Measurements from ENCODE around the gene UBL5.

Gene UBL5

DNA sequence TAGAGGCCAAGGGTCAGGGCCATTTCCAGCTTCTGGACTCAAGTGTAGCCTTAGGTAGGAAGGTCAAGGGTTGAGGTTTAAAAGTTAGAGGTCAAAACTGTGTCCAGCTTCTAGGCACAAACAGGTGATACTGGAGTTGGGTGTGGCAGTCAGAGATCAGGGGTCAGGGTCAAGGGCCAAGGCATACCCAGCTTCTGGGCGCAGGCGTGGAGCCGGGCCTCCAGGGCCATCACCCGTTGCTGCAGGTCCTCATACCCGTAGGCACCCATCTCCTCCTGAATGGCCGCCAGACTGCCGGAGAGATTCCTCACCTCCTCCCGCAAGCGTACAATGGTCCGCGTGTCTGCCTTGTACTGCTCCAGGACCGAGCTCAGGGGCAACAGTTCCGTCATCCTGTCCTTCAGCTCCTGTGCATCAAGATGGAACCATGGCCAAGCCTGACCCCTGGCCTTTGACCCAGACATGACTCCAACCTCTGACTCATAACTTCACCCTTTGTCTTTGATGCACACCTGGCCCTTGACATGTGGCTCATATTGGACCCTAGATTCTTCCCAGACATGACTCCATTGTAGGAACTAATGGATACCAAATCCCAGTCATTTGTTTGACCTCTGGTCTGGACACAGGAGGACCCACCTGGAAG lies 29.5 kb downstream of the UBL5 start:
- peaks cover 4% of the 10 kb centered on the region; the same call in 1 of the 2 replicates for H3K4me1 ChIP-seq (ENCODE audit: control insufficient read depth, low read length)
- H3K4me2 ChIP-seq (ENCODE audit: low read length), result no peak overlapping the region
- no peaks in the 10 kb centered on the region for H3K27me3 ChIP-seq (ENCODE audit: control insufficient read depth, low read length)
- no peaks in the 10 kb centered on the region for H3K9me3 ChIP-seq (ENCODE audit: control insufficient read depth, insufficient read depth, low read length)
- no peaks in the 10 kb centered on the region for H3K36me3 ChIP-seq (ENCODE audit: control insufficient read depth, low read length)
- H3K27ac ChIP-seq (ENCODE audit: low read depth, low read length), result no peak overlapping the region
- no peaks in the 10 kb centered on the region for H3K79me2 ChIP-seq (ENCODE audit: control insufficient read depth, low read length)
- no peak overlapping the region for H3K4me3 ChIP-seq (ENCODE audit: low read length)
- TF ChIP-seq EZH2phosphoT487 (IDR thresholded peaks at IDR 0.05; ENCODE audit: borderline replicate concordance, low read length), result no peak
- TF ChIP-seq, protein P1, sequence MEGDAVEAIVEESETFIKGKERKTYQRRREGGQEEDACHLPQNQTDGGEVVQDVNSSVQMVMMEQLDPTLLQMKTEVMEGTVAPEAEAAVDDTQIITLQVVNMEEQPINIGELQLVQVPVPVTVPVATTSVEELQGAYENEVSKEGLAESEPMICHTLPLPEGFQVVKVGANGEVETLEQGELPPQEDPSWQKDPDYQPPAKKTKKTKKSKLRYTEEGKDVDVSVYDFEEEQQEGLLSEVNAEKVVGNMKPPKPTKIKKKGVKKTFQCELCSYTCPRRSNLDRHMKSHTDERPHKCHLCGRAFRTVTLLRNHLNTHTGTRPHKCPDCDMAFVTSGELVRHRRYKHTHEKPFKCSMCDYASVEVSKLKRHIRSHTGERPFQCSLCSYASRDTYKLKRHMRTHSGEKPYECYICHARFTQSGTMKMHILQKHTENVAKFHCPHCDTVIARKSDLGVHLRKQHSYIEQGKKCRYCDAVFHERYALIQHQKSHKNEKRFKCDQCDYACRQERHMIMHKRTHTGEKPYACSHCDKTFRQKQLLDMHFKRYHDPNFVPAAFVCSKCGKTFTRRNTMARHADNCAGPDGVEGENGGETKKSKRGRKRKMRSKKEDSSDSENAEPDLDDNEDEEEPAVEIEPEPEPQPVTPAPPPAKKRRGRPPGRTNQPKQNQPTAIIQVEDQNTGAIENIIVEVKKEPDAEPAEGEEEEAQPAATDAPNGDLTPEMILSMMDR (IDR thresholded peaks at IDR 0.05; ENCODE audit: low read depth, low read length, poor library complexity, severe bottlenecking), result no peak
- H3F3A ChIP-seq (ENCODE audit: control insufficient read depth, insufficient read depth), result no peaks in the 10 kb centered on the region
- H3K9me2 ChIP-seq (replicated peaks; ENCODE audit: control insufficient read depth, low read length), result no peaks in the 10 kb centered on the region
- H4K20me1 ChIP-seq (ENCODE audit: control insufficient read depth, insufficient read depth, low read depth, low read length), result no peaks in the 10 kb centered on the region

DNA sequence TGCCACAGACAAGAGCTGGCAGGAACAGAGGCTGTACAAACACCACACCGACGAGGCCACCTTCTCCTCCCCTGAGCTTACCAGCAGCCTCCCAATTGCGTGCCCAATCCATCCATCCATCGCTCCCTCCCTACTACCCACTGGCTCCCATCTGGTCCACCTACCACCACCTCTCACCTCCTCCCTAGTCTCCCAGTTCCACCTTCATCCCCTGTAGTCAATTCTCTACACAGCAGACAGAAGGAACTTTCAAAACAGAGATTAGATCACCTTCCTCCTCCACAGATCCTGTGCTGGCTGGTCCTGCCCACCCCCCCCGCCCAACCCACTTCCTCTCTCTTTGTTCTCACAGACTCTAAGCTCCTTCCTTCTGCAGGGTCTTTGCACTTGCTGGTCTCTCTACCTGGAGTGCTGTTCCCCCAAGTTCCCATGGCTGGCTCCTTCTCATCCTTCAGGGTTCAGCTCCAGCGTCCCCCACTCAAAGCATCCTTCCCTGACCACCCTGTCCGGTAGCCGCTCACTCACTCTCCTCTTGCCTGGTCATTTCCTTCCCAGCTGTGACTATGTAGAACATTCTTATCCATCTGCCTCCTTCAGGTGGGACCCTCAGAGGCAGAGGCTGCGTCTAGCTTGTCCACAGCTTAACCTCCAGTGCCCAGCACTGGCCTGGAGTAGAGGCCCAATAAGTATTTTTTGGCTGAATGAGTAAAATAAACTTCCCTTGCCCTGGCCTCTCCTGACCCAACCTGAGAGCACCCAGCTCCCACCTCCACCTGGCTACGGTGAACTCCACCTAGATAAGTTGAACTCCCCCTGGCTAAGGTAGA lies 30.4 kb downstream of the UBL5 start:
- no peaks in the 10 kb centered on the region for H3K9me2 ChIP-seq (replicated peaks; ENCODE audit: control insufficient read depth, low read length)
- no peaks in the 10 kb centered on the region for H3K27me3 ChIP-seq (ENCODE audit: control insufficient read depth, low read length)
- no peaks in the 10 kb centered on the region for H4K20me1 ChIP-seq (ENCODE audit: control insufficient read depth, insufficient read depth, low read depth, low read length)
- peaks cover 4% of the 10 kb centered on the region; the same call in 1 of the 2 replicates for H3K4me1 ChIP-seq (ENCODE audit: control insufficient read depth, low read length)
- no peaks in the 10 kb centered on the region for H3K79me2 ChIP-seq (ENCODE audit: control insufficient read depth, low read length)
- H3K9me3 ChIP-seq (ENCODE audit: control insufficient read depth, insufficient read depth, low read length), result no peaks in the 10 kb centered on the region
- no peak for TF ChIP-seq EZH2phosphoT487 (IDR thresholded peaks at IDR 0.05; ENCODE audit: borderline replicate concordance, low read length)
- TF ChIP-seq, protein P1 (IDR thresholded peaks at IDR 0.05; ENCODE audit: low read depth, low read length, poor library complexity, severe bottlenecking), result no peak
- H3K4me3 ChIP-seq (ENCODE audit: low read length), result no peak overlapping the region
- H3F3A ChIP-seq (ENCODE audit: control insufficient read depth, insufficient read depth), result no peaks in the 10 kb centered on the region
- H3K4me2 ChIP-seq (ENCODE audit: low read length), result no peak overlapping the region
- H3K36me3 ChIP-seq (ENCODE audit: control insufficient read depth, low read length), result no peaks in the 10 kb centered on the region
- no peak overlapping the region for H3K27ac ChIP-seq (ENCODE audit: low read depth, low read length)

DNA sequence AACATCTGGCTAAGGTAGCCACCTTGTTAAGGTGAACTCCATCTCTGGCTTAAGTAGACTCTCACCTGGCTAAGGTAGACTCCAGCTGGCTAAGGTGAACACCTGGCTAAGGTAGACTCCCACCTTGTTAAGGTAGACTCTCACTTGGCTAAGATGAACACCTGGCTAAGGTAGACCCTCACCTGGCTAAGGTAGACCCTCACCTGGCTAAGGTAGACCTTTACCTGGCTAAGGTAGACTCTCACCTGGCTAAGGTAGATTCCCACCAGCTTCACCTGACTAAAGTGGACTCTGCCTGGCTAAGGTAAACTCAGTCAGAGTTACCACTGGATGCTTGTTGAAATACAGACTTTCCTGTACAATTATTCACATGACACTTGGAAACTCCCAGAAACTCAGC lies 31.0 kb downstream of the UBL5 start:
- Histone ChIP-seq H3K4me2 (ENCODE audit: low read length) (no peak overlapping the region), H3K27ac (ENCODE audit: low read depth, low read length) (no peak overlapping the region), H3K36me3 (ENCODE audit: control insufficient read depth, low read length) (no peaks in the 10 kb centered on the region), H3K4me3 (ENCODE audit: low read length) (no peak overlapping the region), H3F3A (ENCODE audit: control insufficient read depth, insufficient read depth) (no peaks in the 10 kb centered on the region), H3K9me2 (replicated peaks; ENCODE audit: control insufficient read depth, low read length) (no peaks in the 10 kb centered on the region), H3K4me1 (ENCODE audit: control insufficient read depth, low read length) (peaks cover 4% of the 10 kb centered on the region; the same call in 1 of the 2 replicates), H3K9me3 (ENCODE audit: control insufficient read depth, insufficient read depth, low read length) (no peaks in the 10 kb centered on the region), H3K79me2 (ENCODE audit: control insufficient read depth, low read length) (no peaks in the 10 kb centered on the region), H3K27me3 (ENCODE audit: control insufficient read depth, low read length) (no peaks in the 10 kb centered on the region), H4K20me1 (ENCODE audit: control insufficient read depth, insufficient read depth, low read depth, low read length) (no peaks in the 10 kb centered on the region)
- TF ChIP-seq EZH2phosphoT487 (IDR thresholded peaks at IDR 0.05; ENCODE audit: borderline replicate concordance, low read length), result no peak

DNA sequence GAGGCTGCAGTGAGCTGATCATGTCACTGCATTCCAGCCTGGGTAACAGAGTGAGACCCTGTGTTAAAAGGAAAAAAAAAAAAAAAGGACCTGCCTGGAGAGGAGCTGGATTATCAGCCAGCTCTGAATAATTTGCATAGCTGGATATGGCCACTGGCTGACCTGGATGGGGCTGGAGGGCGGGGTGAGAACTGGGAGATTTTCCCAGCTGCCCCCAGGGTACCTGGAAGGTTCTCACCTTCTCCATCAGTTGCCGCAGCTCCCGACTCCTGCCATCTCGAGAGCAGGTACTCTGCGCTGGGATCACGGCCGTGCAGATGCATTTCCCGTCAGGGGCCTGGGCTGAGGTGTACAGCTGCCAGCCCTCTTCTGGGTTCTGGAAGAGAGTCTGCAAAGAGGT lies 32.7 kb downstream of the UBL5 start:
- H3K27ac ChIP-seq (ENCODE audit: low read depth, low read length), result no peak overlapping the region
- H3K9me3 ChIP-seq (ENCODE audit: control insufficient read depth, insufficient read depth, low read length), result no peaks in the 10 kb centered on the region
- no peaks in the 10 kb centered on the region for H3K36me3 ChIP-seq (ENCODE audit: control insufficient read depth, low read length)
- no peaks in the 10 kb centered on the region for H3F3A ChIP-seq (ENCODE audit: control insufficient read depth, insufficient read depth)
- no peak overlapping the region for H3K4me2 ChIP-seq (ENCODE audit: low read length)
- TF ChIP-seq, protein P1 (IDR thresholded peaks at IDR 0.05; ENCODE audit: low read depth, low read length, poor library complexity, severe bottlenecking), result no peak
- TF ChIP-seq EZH2phosphoT487 (IDR thresholded peaks at IDR 0.05; ENCODE audit: borderline replicate concordance, low read length), result no peak
- no peaks in the 10 kb centered on the region for H3K79me2 ChIP-seq (ENCODE audit: control insufficient read depth, low read length)
- no peaks in the 10 kb centered on the region for H3K27me3 ChIP-seq (ENCODE audit: control insufficient read depth, low read length)
- no peak overlapping the region for H3K4me3 ChIP-seq (ENCODE audit: low read length)
- H3K4me1 ChIP-seq (ENCODE audit: control insufficient read depth, low read length), result peaks cover 4% of the 10 kb centered on the region; the same call in 1 of the 2 replicates
- no peaks in the 10 kb centered on the region for H4K20me1 ChIP-seq (ENCODE audit: control insufficient read depth, insufficient read depth, low read depth, low read length)
- no peaks in the 10 kb centered on the region for H3K9me2 ChIP-seq (replicated peaks; ENCODE audit: control insufficient read depth, low read length)

Measured in DOHH2 (cell line).